HL-60 (cell line): ENCODE results near the gene IBA57.

Experiments used
- TF ChIP-seq, protein P1 (sequence below): IDR thresholded peaks from one replicate; pipeline ENCODE4 v1.5.1; 2011; ENCODE audit warnings: low read length, control low read depth, inconsistent platforms; ENCODE audit not compliant: insufficient read depth
- TF ChIP-seq, protein P2 (sequence below): IDR thresholded peaks from 2 replicates; pipeline ENCODE4 v1.6.1; 2012; ENCODE audit warnings: low read depth; ENCODE audit not compliant: insufficient replicate concordance

DNA sequence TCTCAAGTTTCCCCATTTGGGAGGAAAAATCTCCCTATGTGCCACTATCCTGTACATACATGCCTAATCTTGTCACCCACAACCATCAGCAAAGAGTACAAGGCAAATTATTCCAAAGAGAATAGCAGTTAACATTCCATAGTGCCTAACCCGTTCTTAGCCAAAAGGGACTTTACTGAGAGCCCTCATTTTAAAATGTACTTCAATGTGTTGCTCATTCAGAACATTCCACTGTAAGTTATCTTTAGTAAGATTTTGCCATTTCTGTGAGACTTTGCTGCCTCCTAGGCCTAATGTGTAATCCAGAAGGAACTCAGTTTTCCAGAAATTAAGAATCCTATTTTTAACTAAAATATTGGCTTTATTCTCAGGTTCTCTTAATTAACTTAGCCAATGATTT is 45.3 kb upstream of the IBA57 start:
- TF ChIP-seq, protein P1, sequence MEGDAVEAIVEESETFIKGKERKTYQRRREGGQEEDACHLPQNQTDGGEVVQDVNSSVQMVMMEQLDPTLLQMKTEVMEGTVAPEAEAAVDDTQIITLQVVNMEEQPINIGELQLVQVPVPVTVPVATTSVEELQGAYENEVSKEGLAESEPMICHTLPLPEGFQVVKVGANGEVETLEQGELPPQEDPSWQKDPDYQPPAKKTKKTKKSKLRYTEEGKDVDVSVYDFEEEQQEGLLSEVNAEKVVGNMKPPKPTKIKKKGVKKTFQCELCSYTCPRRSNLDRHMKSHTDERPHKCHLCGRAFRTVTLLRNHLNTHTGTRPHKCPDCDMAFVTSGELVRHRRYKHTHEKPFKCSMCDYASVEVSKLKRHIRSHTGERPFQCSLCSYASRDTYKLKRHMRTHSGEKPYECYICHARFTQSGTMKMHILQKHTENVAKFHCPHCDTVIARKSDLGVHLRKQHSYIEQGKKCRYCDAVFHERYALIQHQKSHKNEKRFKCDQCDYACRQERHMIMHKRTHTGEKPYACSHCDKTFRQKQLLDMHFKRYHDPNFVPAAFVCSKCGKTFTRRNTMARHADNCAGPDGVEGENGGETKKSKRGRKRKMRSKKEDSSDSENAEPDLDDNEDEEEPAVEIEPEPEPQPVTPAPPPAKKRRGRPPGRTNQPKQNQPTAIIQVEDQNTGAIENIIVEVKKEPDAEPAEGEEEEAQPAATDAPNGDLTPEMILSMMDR = no peak
- TF ChIP-seq, protein P2, sequence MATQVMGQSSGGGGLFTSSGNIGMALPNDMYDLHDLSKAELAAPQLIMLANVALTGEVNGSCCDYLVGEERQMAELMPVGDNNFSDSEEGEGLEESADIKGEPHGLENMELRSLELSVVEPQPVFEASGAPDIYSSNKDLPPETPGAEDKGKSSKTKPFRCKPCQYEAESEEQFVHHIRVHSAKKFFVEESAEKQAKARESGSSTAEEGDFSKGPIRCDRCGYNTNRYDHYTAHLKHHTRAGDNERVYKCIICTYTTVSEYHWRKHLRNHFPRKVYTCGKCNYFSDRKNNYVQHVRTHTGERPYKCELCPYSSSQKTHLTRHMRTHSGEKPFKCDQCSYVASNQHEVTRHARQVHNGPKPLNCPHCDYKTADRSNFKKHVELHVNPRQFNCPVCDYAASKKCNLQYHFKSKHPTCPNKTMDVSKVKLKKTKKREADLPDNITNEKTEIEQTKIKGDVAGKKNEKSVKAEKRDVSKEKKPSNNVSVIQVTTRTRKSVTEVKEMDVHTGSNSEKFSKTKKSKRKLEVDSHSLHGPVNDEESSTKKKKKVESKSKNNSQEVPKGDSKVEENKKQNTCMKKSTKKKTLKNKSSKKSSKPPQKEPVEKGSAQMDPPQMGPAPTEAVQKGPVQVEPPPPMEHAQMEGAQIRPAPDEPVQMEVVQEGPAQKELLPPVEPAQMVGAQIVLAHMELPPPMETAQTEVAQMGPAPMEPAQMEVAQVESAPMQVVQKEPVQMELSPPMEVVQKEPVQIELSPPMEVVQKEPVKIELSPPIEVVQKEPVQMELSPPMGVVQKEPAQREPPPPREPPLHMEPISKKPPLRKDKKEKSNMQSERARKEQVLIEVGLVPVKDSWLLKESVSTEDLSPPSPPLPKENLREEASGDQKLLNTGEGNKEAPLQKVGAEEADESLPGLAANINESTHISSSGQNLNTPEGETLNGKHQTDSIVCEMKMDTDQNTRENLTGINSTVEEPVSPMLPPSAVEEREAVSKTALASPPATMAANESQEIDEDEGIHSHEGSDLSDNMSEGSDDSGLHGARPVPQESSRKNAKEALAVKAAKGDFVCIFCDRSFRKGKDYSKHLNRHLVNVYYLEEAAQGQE = no peak
